ENCODE data around the gene RNF168.

DNA sequence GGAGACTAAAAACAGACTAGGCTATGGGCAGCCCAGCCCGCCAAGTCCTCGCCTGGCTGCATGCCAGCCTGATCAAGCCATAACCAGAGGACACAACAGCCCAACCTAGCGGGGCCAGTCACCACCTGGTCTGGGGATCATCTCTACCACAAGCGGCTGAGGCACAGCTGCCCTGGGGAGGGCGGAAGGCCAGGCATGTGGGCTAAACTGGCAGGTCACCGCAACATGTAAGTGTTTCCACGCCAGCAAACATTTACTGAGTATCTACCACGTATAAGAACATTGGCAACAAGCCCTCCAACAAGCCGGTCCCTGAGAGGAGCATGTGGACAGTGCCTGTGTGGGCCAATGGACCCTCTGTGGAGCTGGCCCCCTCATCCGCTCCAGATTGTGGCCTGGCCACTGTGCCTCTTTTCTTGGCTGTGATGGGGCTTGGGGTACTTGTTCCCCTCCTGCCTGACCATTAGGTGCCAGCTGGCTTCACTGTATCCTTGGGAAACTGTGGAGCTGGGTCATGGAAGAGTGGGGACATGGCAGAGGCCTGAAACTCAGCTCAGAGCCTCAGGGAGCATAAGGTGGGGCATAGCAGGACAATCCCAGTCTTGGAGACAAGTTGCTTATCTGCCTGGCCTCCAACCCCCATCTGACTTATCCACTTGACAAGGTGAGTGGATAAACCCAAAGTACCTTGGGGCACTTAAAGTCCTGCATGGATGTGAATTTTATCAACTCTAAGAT, 80.4 kb downstream of the RNF168 start:
- TF ChIP-seq CTCF (IDR thresholded peaks at IDR 0.05) (no peak), EZH2 (IDR thresholded peaks at IDR 0.05; ENCODE audit: borderline replicate concordance, insufficient read depth, low read depth, low read length, poor library complexity, severe bottlenecking) (no peak)

Measured in B cell (primary cell).